ENCODE data around the gene PIK3C2A. TPM values are rescaled to one million over a fixed set of nuclear protein-coding genes. Genes with fewer than 3 reads are reported as not detected.

PIK3C2A gene
- total and polyA plus RNA-seq, 10 of the 15 experiments (the other 5 are each of a cell fraction or from before 2014, with no cell fraction given): 1.6 to 20.6 (median 9.1) TPM

- Histone ChIP-seq H3K79me2 (ENCODE audit: control insufficient read depth, insufficient read depth, low read length) (no peaks in the 10 kb centered on the region; the same call in none of the 2 replicates), H3K27me3 (replicated peaks in 1 of 2; ENCODE audit: control insufficient read depth in 2 of 2, insufficient read depth in 2 of 2, low read length in 1 of 2) (no peaks in the 10 kb centered on the region), H3K4me2 (ENCODE audit: control insufficient read depth, insufficient read depth) (no peak overlapping the region), H3K27ac (ENCODE audit: control insufficient read depth, insufficient read depth) (no peak overlapping the region), H3K9ac (ENCODE audit: control insufficient read depth, insufficient read depth, low read length) (no peak overlapping the region), H4K20me1 (ENCODE audit: control insufficient read depth, insufficient read depth) (no peaks in the 10 kb centered on the region), H3K4me3 (no peak overlapping the region), H2AFZ (ENCODE audit: control insufficient read depth, low read depth, low read length) (no peak overlapping the region), H3K9me3 (replicated peaks; ENCODE audit: control insufficient read depth, insufficient read depth, low read length) (no peaks in the 10 kb centered on the region), H3K36me3 (ENCODE audit: control insufficient read depth in 2 of 2, insufficient read depth in 2 of 2, low read length in 1 of 2) (no peaks in the 10 kb centered on the region), H3K4me1 (ENCODE audit: control insufficient read depth, insufficient read depth, low read length) (no peaks in the 10 kb centered on the region)
- in situ Hi-C loops (cut with MboI) (no loop called here), intact Hi-C loops (cut with micrococcal nuclease; ENCODE audit: unreplicated experiment) (no loop called here)
- ChIA-PET CTCF (no interaction called here), RAD21 (ENCODE audit: unreplicated experiment) (no interaction called here), SMC1A (ENCODE audit: uncharacterized antibody, unreplicated experiment) (no interaction called here), POLR2A (no interaction called here)
- TF ChIP-seq DPF2 (IDR thresholded peaks at IDR 0.05) (no peak), RUNX3 (IDR thresholded peaks at IDR 0.05; ENCODE audit: low read length) (no peak), HSF1 (IDR thresholded peaks at IDR 0.05; ENCODE audit: low read depth, low read length) (no peak), NRF1 (conservative IDR thresholded peaks at IDR 0.05; ENCODE audit: low read depth, low read length) (no peak), ZSCAN29 (IDR thresholded peaks at IDR 0.05) (no peak), TARDBP (IDR thresholded peaks at IDR 0.05; ENCODE audit: borderline replicate concordance) (no peak), SMARCA5 (IDR thresholded peaks at IDR 0.05) (no peak), ZNF207 (IDR thresholded peaks at IDR 0.05; ENCODE audit: borderline replicate concordance) (no peak), HCFC1 (IDR thresholded peaks at IDR 0.05; ENCODE audit: low read length) (no peak), CHD2 (IDR thresholded peaks at IDR 0.05; ENCODE audit: borderline replicate concordance, low read depth, low read length) (no peak), HDAC6 (IDR thresholded peaks at IDR 0.05; ENCODE audit: unreplicated experiment) (no peak), STAT3 (IDR thresholded peaks at IDR 0.05; ENCODE audit: low read depth, low read length) (no peak), SIN3A (IDR thresholded peaks at IDR 0.05; ENCODE audit: low read depth, low read length) (no peak), BRCA1 (IDR thresholded peaks at IDR 0.05; ENCODE audit: low read depth, low read length) (no peak), BACH1 (IDR thresholded peaks at IDR 0.05; ENCODE audit: borderline replicate concordance) (no peak), SREBF2 (IDR thresholded peaks at IDR 0.05; ENCODE audit: low read length) (no peak)
- FAIRE-seq (no peak), ATAC-seq (no peak), DNase-seq (ENCODE audit: low read depth, low spot score) (no peak)
- BruUV-seq (replicated peaks): no TSS peak
- 100% methylated on average over 3 of the region's 3 CpGs for WGBS (ENCODE audit: insufficient coverage, insufficient replicate concordance, low lambda C conversion rate, missing lambda C conversion rate)
These were observed 27.8 kb downstream of the PIK3C2A start for GRCh38 chr11:17179970-17180369.

Data from GM12878 (cell line).